B cell (primary cell): ENCODE data around the gene ELMO1.

ENCODE experiments used
- EZH2 ChIP-seq: IDR thresholded peaks from 2 replicates; pipeline ENCODE4 v1.6.1; 2012; ENCODE audit warnings: borderline replicate concordance, low read depth, mild to moderate bottlenecking, moderate library complexity, low read length; ENCODE audit not compliant: insufficient read depth, poor library complexity, severe bottlenecking
- TF ChIP-seq, protein P1 (sequence below): fragments of 200-600 bp; IDR thresholded peaks from one replicate; pipeline ENCODE4 v1.8.0; 2022; ENCODE audit warnings: antibody characterized with exemption, mild to moderate bottlenecking

DNA sequence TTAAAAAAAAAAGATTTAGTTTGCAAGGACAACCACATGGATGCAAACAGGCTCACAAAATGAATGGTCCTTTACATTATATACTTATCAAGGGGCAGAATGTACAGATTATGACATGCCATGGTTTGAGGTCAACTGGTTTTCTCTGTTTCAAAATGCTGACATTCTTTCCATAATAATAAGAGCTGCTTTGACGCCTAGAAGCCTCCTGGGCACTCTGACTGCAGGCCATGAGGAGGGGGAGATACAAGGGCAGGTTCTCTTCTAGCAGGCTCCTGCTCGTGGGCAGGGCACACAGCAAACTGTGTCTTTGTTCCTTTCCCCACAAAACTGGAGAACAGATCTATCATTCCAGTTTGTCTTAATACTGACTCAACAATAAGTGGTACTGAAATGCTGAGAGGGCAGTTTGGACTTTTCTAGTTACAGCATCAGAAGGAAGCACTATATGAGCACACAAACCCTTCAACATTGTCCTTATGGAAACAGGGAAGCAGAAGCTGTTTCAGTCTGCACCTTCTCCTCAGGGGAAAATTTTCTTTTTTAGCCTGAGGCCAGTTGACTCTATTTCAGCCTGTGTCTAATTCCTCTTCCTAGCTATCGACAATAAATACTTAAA lies 409.4 kb downstream of the ELMO1 start:
- TF ChIP-seq, protein P1, sequence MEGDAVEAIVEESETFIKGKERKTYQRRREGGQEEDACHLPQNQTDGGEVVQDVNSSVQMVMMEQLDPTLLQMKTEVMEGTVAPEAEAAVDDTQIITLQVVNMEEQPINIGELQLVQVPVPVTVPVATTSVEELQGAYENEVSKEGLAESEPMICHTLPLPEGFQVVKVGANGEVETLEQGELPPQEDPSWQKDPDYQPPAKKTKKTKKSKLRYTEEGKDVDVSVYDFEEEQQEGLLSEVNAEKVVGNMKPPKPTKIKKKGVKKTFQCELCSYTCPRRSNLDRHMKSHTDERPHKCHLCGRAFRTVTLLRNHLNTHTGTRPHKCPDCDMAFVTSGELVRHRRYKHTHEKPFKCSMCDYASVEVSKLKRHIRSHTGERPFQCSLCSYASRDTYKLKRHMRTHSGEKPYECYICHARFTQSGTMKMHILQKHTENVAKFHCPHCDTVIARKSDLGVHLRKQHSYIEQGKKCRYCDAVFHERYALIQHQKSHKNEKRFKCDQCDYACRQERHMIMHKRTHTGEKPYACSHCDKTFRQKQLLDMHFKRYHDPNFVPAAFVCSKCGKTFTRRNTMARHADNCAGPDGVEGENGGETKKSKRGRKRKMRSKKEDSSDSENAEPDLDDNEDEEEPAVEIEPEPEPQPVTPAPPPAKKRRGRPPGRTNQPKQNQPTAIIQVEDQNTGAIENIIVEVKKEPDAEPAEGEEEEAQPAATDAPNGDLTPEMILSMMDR, result no peak
- no peak for TF ChIP-seq EZH2
